Endothelial cell of umbilical vein (primary cell): ENCODE data around the gene RSPRY1. TPM values are rescaled to one million over a fixed set of nuclear protein-coding genes. Genes with fewer than 3 reads are reported as not detected.

Experiments
- BruUV-seq: library from RNA; stranded (reverse); fragments of 400-500 nt; replicated peaks from 2 replicates; lab custom pipeline; 2021; lab: Mats Ljungman, UMichigan
- CTCF ChIA-PET: fragments of 300-600, 350-600 bp; sonication (Branson Sonifier 250); formaldehyde crosslinking; loops from one replicate; lab custom pipeline; 2021; ENCODE audit warnings: antibody characterized with exemption, inconsistent platforms; lab: Charles Lee
- POLR2A ChIA-PET: fragments of 300-600, 350-600 bp; sonication (Branson Sonifier 250); formaldehyde crosslinking; loops from one replicate; lab custom pipeline; 2021; ENCODE audit warnings: antibody characterized with exemption, inconsistent platforms; lab: Charles Lee
- DNase-seq: peaks from one replicate; pipeline ENCODE4 v3.0.0-alpha.2; 2011; ENCODE audit warnings: low read depth, low spot score
- FAIRE-seq: peaks from 2 replicates; lab custom pipeline; 2011; peaks lifted over from hg19 to GRCh38; lab: Jason Lieb, UNC
- H2AFZ ChIP-seq: 2 replicates; pipeline ENCODE4 v1.6.0; 2012; ENCODE audit warnings: low read depth, low read length, control low read depth, inconsistent platforms
- H3K27ac ChIP-seq: 2 replicates; pipeline ENCODE4 v1.5.1; 2011; ENCODE audit warnings: low read depth, mild to moderate bottlenecking, control low read depth, low read length, moderate library complexity; ENCODE audit not compliant: insufficient read depth
- H3K27me3 ChIP-seq, 2 experiments: 2 replicates each; pipeline versions ENCODE4 v1.6.0 to v1.6.1; 2011; ENCODE audit warnings: low read length in 2 of 2, mixed read lengths in 1 of 2; ENCODE audit not compliant: control insufficient read depth in 2 of 2, insufficient read depth in 2 of 2
- H3K36me3 ChIP-seq, 2 experiments: 2 replicates in 1 of 2; 3 replicates in 1 of 2; pipeline ENCODE4 v1.5.1; 2011; ENCODE audit warnings: low read length in 2 of 2, mild to moderate bottlenecking in 1 of 2, moderate library complexity in 1 of 2; ENCODE audit not compliant: control insufficient read depth in 2 of 2, insufficient read depth in 2 of 2; ENCODE audit errors: extremely low read depth in 1 of 2
- H3K4me1 ChIP-seq: 3 replicates; pipeline ENCODE4 v1.5.1; 2011; ENCODE audit warnings: mild to moderate bottlenecking, low read length; ENCODE audit not compliant: control insufficient read depth, insufficient read depth; ENCODE audit errors: extremely low read depth
- H3K4me2 ChIP-seq: 2 replicates; pipeline ENCODE4 v1.6.1; 2011; ENCODE audit warnings: low read length, control low read depth, mixed read lengths; ENCODE audit not compliant: insufficient read depth
- H3K4me3 ChIP-seq, 3 experiments: fragments of 200-600 bp in 1 of 3; sonication (generic), shearing (Covaris generic) in 1 of 3; replicated peaks in 1 of 3; 2 replicates each; pipeline ENCODE4 v1.5.1; 2011 to 2016; ENCODE audit warnings: control low read depth in 3 of 3, low read length in 3 of 3, mild to moderate bottlenecking in 2 of 3, inconsistent platforms in 1 of 3, low read depth in 1 of 3, moderate library complexity in 1 of 3; ENCODE audit not compliant: insufficient read depth in 1 of 3
- H3K79me2 ChIP-seq: 2 replicates; pipeline ENCODE4 v1.6.0; 2012; ENCODE audit warnings: low read length, inconsistent platforms; ENCODE audit not compliant: control insufficient read depth, insufficient read depth
- H3K9ac ChIP-seq: replicated peaks from 2 replicates; pipeline ENCODE3; 2011; ENCODE audit warnings: low read length, control low read depth; ENCODE audit not compliant: insufficient read depth; ENCODE audit errors: extremely low read depth
- H3K9me1 ChIP-seq: replicated peaks from 3 replicates; pipeline ENCODE4 v1.6.0; 2011; ENCODE audit warnings: mild to moderate bottlenecking, low read length; ENCODE audit not compliant: control insufficient read depth, insufficient read depth; ENCODE audit errors: extremely low read depth
- H3K9me3 ChIP-seq: replicated peaks from 2 replicates; pipeline ENCODE4 v1.5.1; 2012; ENCODE audit warnings: low read length, inconsistent platforms; ENCODE audit not compliant: control insufficient read depth, insufficient read depth
- H4K20me1 ChIP-seq: replicated peaks from 2 replicates; pipeline ENCODE3; 2011; ENCODE audit warnings: mild to moderate bottlenecking, low read length; ENCODE audit not compliant: control insufficient read depth, insufficient read depth; ENCODE audit errors: extremely low read depth
- CTCF ChIP-seq, 2 donors: IDR thresholded peaks; 1 replicate in 1 of 2; 2 replicates in 1 of 2; pipeline ENCODE4 v1.5.1; 2011; ENCODE audit warnings: low read length in 2 of 2, mild to moderate bottlenecking in 2 of 2, moderate library complexity in 2 of 2, control low read depth in 1 of 2, inconsistent platforms in 1 of 2, low read depth in 1 of 2; ENCODE audit not compliant: insufficient read depth in 1 of 2; ENCODE audit errors: extremely low read depth in 1 of 2
- EZH2 ChIP-seq: IDR thresholded peaks from 2 replicates; pipeline ENCODE4 v1.6.1; 2012; ENCODE audit warnings: borderline replicate concordance, low read depth, mild to moderate bottlenecking, moderate library complexity, low read length, inconsistent platforms; ENCODE audit not compliant: severe bottlenecking
- FOS ChIP-seq: IDR thresholded peaks from 2 replicates; pipeline ENCODE4 v1.6.1; 2011; ENCODE audit warnings: mild to moderate bottlenecking, low read length, moderate library complexity, borderline replicate concordance; ENCODE audit not compliant: insufficient read depth
- GATA2 ChIP-seq: IDR thresholded peaks from 2 replicates; pipeline ENCODE4 v1.7.0; 2011; ENCODE audit warnings: low read depth, mild to moderate bottlenecking, moderate library complexity, mixed read lengths, low read length; ENCODE audit not compliant: insufficient read length, insufficient read depth
- JUN ChIP-seq: IDR thresholded peaks from 2 replicates; pipeline ENCODE4 v1.6.1; 2011; ENCODE audit warnings: borderline replicate concordance, low read depth; ENCODE audit not compliant: insufficient read length, insufficient read depth
- MAX ChIP-seq: IDR thresholded peaks from 2 replicates; pipeline ENCODE4 v1.6.1; 2011; ENCODE audit not compliant: insufficient read depth, insufficient read length
- MYC ChIP-seq: IDR thresholded peaks from one replicate; pipeline ENCODE4 v1.6.1; 2011; ENCODE audit warnings: mild to moderate bottlenecking, low read depth, low read length
- POLR2A ChIP-seq: IDR thresholded peaks from 2 replicates; pipeline ENCODE4 v1.6.1; 2012; ENCODE audit warnings: low read depth, mild to moderate bottlenecking, control low read depth, low read length
- POLR2AphosphoS5 ChIP-seq: IDR thresholded peaks from 2 replicates; pipeline ENCODE4 v1.6.1; 2012; ENCODE audit warnings: low read depth, mild to moderate bottlenecking, control low read depth, low read length, moderate library complexity; ENCODE audit not compliant: insufficient read depth
- dilution Hi-C: fragments of 300-500 bp; cut with MboI; formaldehyde crosslinking; loops from one replicate; pipeline ENCODE4 v1.15.0; 2019; ENCODE audit warnings: low sequenced_read_pairs; ENCODE audit not compliant: extremely low pct_ligation_motif_present
- intact Hi-C: fragments of 100-400 bp; cut with micrococcal nuclease; formaldehyde crosslinking; loops from one replicate; pipeline ENCODE4 v1.10.0; 2022
- polyA plus RNA-seq, 4 experiments: library from polyadenylated mRNA; depleted of rRNA in 3 of 4; stranded (reverse) in 3 of 4; unstranded in 1 of 4; fragments of >200 nt; gene quantifications; 2 replicates each; pipeline versions ENCODE4 v1.2.1 to v1.2.3, GENCODE V29; 2011 to 2012; ENCODE audit warnings: missing spikeins in 1 of 4
- total RNA-seq: library from RNA; stranded (reverse); gene quantifications from 2 replicates; pipeline ENCODE4 v1.2.3, GENCODE V29; 2021

The RSPRY1 gene
- total and polyA plus RNA-seq, 2 donors (not counting 3 experiments of a cell fraction or from before 2014, with no cell fraction given), result 28.5 to 55.1 TPM

GRCh38 chr16:57153841-57154240 lies 32.3 kb upstream of the RSPRY1 start:
- BruUV-seq, result TSS peak; percentile 62
- Histone ChIP-seq H3K36me3 (peaks cover 0 to 20% of the 10 kb centered on the region in 2 experiments), H3K27ac (no peak overlapping the region), H3K79me2 (no peaks in the 10 kb centered on the region), H3K4me3 (no peak overlapping the region), H4K20me1 (no peaks in the 10 kb centered on the region), H3K27me3 (no peaks in the 10 kb centered on the region), H3K9me1 (no peaks in the 10 kb centered on the region), H3K9me3 (no peaks in the 10 kb centered on the region), H2AFZ (no peak overlapping the region), H3K9ac (no peak overlapping the region), H3K4me2 (no peak overlapping the region), H3K4me1 (peaks cover 12% of the 10 kb centered on the region)
- dilution Hi-C loops (no loop called here), intact Hi-C loops (no loop called here)
- DNase-seq, result no peak
- TF ChIP-seq POLR2A (no peak), FOS (no peak), GATA2 (no peak), MYC (no peak), POLR2AphosphoS5 (no peak), JUN (no peak), EZH2 (no peak), MAX (no peak), CTCF (IDR thresholded peaks at IDR 0.05; ENCODE audit: extremely low read depth in 1 of 2, insufficient read depth in 1 of 2, low read depth in 1 of 2, low read length in 2 of 2) (no peak)
- CTCF ChIA-PET, result no interaction called here
- POLR2A ChIA-PET, result no interaction called here
- no peak for FAIRE-seq
